Measurements from ENCODE around the gene ATP10B. TPM values are rescaled to one million over a fixed set of nuclear protein-coding genes. Genes with fewer than 3 reads are reported as not detected.

The ATP10B gene
- total RNA-seq, 6 experiments from 2014 or later = 0.06 to 1.4 (median 0.51) TPM; not detected in 3

- DNase-seq (no peak), ATAC-seq (no peak)
- WGBS (ENCODE audit: insufficient coverage, low coverage, low lambda C conversion rate, missing lambda C conversion rate) = 66% methylated on average over 5 of the region's 8 CpGs
- no peaks in the 10 kb centered on the region for H3K36me3 ChIP-seq
- H3K9me3 ChIP-seq = no peaks in the 10 kb centered on the region
- H3K4me1 ChIP-seq = no peaks in the 10 kb centered on the region
- H3K27me3 ChIP-seq = no peaks in the 10 kb centered on the region
- H3K4me3 ChIP-seq = no peak overlapping the region
- TF ChIP-seq, protein P1, sequence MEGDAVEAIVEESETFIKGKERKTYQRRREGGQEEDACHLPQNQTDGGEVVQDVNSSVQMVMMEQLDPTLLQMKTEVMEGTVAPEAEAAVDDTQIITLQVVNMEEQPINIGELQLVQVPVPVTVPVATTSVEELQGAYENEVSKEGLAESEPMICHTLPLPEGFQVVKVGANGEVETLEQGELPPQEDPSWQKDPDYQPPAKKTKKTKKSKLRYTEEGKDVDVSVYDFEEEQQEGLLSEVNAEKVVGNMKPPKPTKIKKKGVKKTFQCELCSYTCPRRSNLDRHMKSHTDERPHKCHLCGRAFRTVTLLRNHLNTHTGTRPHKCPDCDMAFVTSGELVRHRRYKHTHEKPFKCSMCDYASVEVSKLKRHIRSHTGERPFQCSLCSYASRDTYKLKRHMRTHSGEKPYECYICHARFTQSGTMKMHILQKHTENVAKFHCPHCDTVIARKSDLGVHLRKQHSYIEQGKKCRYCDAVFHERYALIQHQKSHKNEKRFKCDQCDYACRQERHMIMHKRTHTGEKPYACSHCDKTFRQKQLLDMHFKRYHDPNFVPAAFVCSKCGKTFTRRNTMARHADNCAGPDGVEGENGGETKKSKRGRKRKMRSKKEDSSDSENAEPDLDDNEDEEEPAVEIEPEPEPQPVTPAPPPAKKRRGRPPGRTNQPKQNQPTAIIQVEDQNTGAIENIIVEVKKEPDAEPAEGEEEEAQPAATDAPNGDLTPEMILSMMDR (IDR thresholded peaks at IDR 0.05) = no peak
- TF ChIP-seq POLR2A (IDR thresholded peaks at IDR 0.05) = no peak
- intact Hi-C loops (cut with DNase I) = no loop called here
- no peak overlapping the region for H3K27ac ChIP-seq
Observed at GRCh38 chr5:160516696-160517530, 335.1 kb downstream of the ATP10B start.

DNA sequence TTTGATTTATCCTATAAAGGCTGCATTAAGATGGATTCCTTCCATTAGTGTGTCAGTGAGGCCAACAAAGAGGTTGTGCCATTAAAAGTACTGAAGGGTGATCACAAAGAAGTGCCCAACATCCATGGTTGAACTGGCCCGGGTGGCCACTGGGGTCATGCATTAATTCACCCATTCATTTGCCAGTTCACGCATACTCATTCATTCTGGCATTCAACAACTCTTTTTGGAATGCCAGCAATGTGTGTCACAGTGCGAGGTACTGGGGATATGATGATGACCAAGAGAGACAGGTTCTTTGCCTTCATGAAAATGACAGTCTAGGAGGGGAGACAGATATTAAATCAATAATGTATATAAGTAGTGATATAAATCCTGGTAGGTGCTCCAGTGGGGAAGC lies 337.1 kb downstream of the ATP10B start:
- TF ChIP-seq, protein P1 (IDR thresholded peaks at IDR 0.05) = no peak
- no peak for TF ChIP-seq POLR2A (IDR thresholded peaks at IDR 0.05)
- 53% methylated on average over 3 of the region's 3 CpGs for WGBS (ENCODE audit: insufficient coverage, low coverage, low lambda C conversion rate, missing lambda C conversion rate)
- Histone ChIP-seq H3K27me3 (no peaks in the 10 kb centered on the region), H3K4me1 (no peaks in the 10 kb centered on the region), H3K9me3 (no peaks in the 10 kb centered on the region), H3K36me3 (no peaks in the 10 kb centered on the region), H3K4me3 (no peak overlapping the region), H3K27ac (no peak overlapping the region)
- no peak for ATAC-seq
- intact Hi-C loops (cut with DNase I) = no loop called here
- no peak for DNase-seq

- intact Hi-C loops (cut with DNase I) = no loop called here
- TF ChIP-seq, protein P1 (IDR thresholded peaks at IDR 0.05) = no peak
- TF ChIP-seq POLR2A (IDR thresholded peaks at IDR 0.05) = no peak
- H3K4me1 ChIP-seq = no peaks in the 10 kb centered on the region
- H3K27me3 ChIP-seq = no peaks in the 10 kb centered on the region
- H3K36me3 ChIP-seq = no peaks in the 10 kb centered on the region
- H3K4me3 ChIP-seq = no peak overlapping the region
- no peak for ATAC-seq
- H3K27ac ChIP-seq = no peak overlapping the region
- no peak for DNase-seq
- 66% methylated on average over 2 of the region's 2 CpGs for WGBS (ENCODE audit: insufficient coverage, low coverage, low lambda C conversion rate, missing lambda C conversion rate)
- H3K9me3 ChIP-seq = no peaks in the 10 kb centered on the region
Observed at GRCh38 chr5:160514191-160514590, 337.8 kb downstream of the ATP10B start.

- TF ChIP-seq, protein P1 (IDR thresholded peaks at IDR 0.05) = no peak
- TF ChIP-seq POLR2A (IDR thresholded peaks at IDR 0.05) = no peak
Observed at GRCh38 chr5:160513485-160513884, 338.5 kb downstream of the ATP10B start.

More at GRCh38 chr5:160513485-160513884, 338.5 kb downstream of the ATP10B start:
- H3K9me3 ChIP-seq = no peaks in the 10 kb centered on the region
- H3K4me3 ChIP-seq = no peak overlapping the region
- intact Hi-C loops (cut with DNase I) = no loop called here
- H3K27me3 ChIP-seq = no peaks in the 10 kb centered on the region
- no peaks in the 10 kb centered on the region for H3K36me3 ChIP-seq
- ATAC-seq = no peak
- peaks cover 0 to 3% (median 0%) of the 10 kb centered on the region in 4 donors for H3K4me1 ChIP-seq
- no peak for DNase-seq
- H3K27ac ChIP-seq = no peak overlapping the region
